HL-60 (cell line): Measurements from ENCODE around the gene GDPD1.

ENCODE experiments used
- GABPA ChIP-seq: IDR thresholded peaks from 2 replicates; pipeline ENCODE4 v1.6.1; 2012; ENCODE audit warnings: low read depth
- POLR2AphosphoS5 ChIP-seq: IDR thresholded peaks from 2 replicates; pipeline ENCODE4 v1.6.1; 2012; ENCODE audit warnings: low read depth
- REST ChIP-seq: IDR thresholded peaks from 2 replicates; pipeline ENCODE4 v1.6.1; 2012; ENCODE audit warnings: low read depth; ENCODE audit not compliant: insufficient replicate concordance
- TF ChIP-seq, protein P1 (sequence below): IDR thresholded peaks from one replicate; pipeline ENCODE4 v1.5.1; 2011; ENCODE audit warnings: low read length, control low read depth, inconsistent platforms; ENCODE audit not compliant: insufficient read depth

DNA sequence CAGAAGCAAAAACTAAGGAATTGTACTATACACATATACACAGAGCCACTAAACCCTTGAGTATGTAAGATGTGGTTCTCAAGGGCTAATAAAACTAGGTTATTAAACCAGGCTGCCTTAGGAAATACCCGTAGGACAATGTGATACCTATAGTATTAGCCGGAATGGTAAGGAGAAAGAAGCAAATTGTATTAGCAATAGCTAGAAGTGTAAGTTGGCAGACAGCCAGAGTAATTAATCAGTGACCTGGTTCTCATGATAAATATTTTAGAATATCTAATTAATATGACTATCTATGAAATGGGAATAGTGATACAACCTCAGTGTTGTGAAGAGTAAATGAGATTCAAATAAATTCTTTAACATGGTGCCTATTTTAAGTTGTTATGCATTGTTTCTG is 18.6 kb downstream of the GDPD1 start:
- TF ChIP-seq, protein P1, sequence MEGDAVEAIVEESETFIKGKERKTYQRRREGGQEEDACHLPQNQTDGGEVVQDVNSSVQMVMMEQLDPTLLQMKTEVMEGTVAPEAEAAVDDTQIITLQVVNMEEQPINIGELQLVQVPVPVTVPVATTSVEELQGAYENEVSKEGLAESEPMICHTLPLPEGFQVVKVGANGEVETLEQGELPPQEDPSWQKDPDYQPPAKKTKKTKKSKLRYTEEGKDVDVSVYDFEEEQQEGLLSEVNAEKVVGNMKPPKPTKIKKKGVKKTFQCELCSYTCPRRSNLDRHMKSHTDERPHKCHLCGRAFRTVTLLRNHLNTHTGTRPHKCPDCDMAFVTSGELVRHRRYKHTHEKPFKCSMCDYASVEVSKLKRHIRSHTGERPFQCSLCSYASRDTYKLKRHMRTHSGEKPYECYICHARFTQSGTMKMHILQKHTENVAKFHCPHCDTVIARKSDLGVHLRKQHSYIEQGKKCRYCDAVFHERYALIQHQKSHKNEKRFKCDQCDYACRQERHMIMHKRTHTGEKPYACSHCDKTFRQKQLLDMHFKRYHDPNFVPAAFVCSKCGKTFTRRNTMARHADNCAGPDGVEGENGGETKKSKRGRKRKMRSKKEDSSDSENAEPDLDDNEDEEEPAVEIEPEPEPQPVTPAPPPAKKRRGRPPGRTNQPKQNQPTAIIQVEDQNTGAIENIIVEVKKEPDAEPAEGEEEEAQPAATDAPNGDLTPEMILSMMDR = no peak
- TF ChIP-seq REST (no peak), POLR2AphosphoS5 (no peak), GABPA (no peak)
